SKM-1 (cell line): ENCODE data around the gene RDH8.

Source experiments
- DNase-seq: peaks from one replicate; lab custom pipeline; 2025; ENCODE audit not compliant: unreplicated experiment; lab: John Stamatoyannopoulos, UW

Gene RDH8

GRCh38 chr19:10013316-10013715, at the start of gene RDH8:
TSS of gene RDH8 (plus strand) at chr19:10013483. CDS start at chr19:10013498, 15 bp downstream.
- no peak for DNase-seq

DNA sequence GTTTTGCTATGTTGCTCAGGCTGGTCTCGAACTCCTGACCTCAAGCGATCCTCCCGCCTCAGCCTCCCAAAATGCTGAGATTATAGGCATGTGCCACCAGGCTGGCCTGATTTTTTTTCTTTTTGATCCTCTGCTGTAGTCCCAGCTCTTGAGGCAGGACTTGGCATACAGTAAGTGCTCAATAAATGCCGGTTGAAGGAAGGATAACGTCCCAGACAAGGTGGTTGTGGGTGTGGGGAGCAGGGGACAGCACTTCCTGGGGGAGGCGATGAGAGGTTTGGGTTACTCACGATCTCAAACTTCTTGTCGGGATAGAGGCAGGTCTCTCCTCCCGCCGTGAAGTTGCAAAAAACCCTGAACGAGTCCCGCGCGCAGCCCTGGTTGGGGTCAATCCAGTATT, 47.3 kb upstream of the RDH8 start:
- DNase-seq: no peak

DNA sequence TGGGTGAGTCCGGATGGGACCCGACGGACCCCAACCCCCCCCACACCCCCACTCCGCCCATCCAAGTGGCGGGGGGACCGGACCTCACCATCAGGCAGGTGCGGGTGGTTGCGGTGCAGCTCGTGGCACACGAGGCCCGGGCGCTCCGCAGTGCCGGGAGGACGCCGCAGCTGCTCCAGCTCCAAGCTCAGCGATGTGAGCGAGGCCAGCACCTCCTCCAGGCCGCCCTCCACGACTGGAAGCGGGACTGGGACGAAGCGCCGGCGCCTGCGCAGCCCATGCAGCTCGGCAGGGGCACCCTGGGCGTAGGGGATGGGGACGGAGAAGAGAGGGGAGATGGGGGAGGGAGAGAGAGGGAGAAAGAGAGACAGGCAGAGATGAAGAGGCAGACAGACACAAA, 46.8 kb upstream of the RDH8 start:
- DNase-seq: no peak

- no peak for DNase-seq
Observed at GRCh38 chr19:9967326-9967725, 46.0 kb upstream of the RDH8 start.

GRCh38 chr19:9968820-9969687, 44.2 kb upstream of the RDH8 start:
- no peak for DNase-seq

DNA sequence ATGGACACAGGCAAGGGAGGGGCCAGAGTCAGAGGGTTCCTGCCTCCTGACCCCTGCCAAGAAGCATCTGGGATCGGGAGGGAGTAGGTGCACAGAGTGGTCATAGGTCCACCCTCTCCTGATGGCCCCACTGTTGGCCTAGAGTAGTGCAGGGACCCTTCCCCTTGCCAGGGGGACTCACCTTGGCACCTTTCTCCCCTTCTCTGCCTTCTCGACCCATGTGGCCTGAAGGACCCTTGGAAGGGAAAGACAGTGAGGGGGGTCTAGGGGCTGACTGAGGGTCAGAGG, 43.7 kb upstream of the RDH8 start:
- no peak for DNase-seq

DNA sequence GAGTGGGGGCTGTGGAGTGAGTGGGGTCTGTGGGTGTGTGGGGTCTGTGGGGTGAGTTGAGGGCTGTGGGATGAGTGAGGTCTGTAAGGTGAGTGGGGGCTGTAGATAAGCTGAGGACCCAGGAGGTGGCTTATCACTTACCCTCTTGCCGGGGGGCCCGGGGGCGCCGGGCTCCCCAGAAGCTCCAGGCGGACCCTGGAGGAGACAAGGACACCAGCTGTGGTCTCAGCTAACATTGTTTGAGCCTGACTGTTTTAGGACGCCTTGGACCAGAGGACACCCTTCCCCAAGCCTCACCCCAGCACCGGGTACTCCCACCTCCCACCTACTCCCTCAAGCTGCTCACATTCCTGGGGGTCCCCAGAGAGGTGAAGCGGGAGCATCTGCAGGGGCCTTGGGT, 42.8 kb upstream of the RDH8 start:
- DNase-seq: no peak

DNA sequence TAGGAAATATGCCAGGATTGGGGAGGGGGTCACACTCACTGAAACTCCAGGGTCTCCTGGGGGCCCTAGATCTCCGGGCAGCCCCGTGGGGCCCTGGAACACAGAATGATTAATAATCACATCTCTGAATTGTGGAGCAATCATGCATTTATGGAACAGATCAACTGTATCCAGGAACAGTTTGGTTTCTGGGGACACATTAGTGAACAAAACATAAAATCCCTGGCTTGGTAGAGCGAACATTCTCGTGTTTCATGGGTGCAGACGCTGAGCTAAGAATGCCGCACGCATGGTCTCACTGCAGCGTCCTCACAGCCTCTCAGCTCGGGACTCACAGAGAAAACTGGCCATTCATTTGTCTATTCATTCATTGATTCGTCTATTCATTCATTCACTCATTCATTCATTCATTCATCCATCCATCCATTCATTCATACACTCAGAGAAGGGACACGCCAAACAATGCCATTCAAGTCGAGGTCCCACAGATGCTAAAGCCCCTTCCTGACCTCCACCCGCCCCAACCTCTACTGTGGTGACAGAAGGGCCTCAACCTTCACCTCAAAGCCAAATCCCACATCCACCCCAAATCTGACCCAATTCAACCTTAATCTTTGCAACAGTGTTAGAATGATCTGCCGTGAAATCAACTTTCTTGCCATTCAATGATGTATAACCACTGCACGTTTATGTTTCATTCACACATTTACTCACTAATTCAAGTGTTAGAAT, 42.0 kb upstream of the RDH8 start:
- no peak for DNase-seq

- no peak for DNase-seq
Observed at GRCh38 chr19:9972103-9972502, 41.2 kb upstream of the RDH8 start.

DNA sequence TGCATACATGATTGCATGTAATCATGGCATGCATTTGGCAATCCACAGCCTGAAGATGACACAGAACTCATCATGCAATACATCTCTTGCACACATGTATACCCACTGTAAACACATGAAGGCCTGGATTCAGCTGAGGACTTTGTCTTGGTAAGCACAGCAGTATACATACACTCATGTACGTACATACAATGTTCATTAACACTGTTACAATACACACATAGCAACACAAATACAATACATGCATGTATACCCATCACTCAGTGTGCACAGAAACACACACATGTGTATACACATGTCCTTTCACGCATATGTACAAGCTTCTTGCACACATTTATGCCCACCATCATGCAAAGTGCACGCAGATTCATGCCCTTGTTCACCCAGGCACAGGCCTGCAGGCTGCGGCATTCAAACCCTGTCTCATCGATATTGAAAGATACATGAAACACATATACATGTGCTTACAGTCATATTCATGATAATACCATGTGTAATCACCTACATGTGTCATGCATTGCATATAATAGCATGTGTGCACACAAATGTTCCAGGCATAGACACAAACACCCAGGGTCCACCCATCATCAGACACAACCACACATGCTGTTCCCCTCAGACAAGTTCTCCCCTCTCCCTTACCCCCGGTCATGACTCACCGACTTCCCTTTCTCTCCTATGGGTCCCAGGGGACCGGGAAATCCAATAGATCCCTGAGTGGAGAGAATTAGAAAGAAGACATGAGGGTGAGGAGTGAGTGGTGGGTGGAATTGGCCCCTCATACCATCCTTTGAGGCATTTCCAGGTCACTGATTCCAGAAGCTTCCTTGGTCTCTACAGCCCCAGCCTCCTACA, 31.6 kb upstream of the RDH8 start:
- no peak for DNase-seq

DNA sequence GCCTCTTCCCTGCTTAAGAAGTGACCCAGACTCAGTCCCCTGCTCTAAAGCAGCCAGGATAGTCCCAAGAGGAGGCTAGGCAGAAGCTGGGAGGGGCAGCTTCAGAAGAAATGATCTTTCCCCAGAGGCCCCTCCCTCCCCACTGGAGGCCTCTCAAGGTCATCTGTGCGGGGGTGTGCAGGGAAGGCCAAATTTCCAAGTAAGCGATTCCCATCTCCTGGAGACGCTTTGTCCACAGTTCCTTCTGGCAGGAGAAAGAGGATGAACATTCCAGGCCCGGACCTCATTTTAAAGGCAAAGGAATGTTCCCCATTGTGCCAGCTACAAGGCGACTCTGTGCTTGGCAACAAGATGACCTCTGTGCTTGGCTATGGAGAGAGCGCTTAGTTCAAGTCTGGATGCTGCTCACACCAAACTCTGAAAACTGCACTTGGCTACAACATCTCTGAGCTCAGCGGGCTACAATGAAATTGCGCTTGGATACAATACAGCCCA, 26.4 kb upstream of the RDH8 start:
- no peak for DNase-seq

- no peak for DNase-seq
Observed at GRCh38 chr19:9989504-9989903, 23.8 kb upstream of the RDH8 start.

DNA sequence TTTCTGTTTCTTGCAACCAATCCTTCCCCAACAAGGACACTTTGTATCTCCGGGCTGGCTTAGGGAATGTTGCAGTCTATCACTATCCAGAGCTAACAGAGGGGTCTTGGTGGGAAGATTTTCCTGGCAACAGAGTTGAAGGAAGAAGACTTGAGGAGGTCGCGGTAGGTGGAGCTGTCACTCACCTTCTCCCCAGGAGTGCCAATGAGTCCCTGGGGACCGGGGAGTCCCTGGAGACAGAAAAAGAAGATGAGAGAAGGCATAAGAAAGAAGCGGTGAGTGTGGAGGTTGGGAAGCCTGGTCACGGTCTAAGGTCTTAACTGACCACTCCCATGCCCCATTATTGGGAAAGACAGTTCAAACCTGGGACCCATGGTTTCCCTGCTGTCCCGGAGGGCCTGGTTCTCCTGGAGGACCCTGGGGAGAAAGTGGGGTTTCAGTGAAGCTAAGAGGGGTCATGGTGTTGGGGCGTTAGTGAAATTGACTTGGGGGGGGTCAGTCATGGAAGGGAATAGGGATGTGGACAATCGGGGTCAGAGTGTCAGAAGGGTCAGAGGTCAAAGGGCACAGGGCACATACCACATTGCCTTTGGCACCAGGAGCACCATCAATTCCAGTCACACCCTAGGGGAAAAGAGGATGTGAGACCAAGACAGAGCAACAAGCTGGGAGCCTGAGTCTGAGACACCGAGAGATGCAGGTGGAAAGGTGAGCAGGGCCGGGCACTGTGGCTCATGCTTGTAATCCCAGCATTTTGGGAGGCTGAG, 21.7 kb upstream of the RDH8 start:
- no peak for DNase-seq

DNA sequence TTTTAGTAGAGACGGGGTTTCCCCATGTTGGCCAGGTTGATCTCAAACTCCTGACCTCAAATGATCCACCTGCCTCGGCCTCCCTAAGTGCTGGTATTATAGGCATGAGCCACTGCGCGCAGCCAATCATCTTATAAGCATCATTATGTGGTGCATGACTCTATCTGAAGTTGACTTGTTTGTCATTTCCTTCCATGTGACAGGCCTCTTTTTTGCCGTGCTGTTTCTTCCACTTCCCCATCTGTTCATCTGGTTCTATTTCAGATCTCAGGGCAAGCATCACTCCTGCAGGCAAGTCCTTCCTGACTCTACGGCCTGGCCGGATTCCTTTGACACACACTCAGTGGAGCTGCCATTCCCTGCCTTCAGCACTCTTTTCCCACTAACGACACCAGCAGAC, 18.2 kb upstream of the RDH8 start:
- no peak for DNase-seq

GRCh38 chr19:9995999-9996398, 17.3 kb upstream of the RDH8 start:
- no peak for DNase-seq

- DNase-seq: no peak
Observed at GRCh38 chr19:9996541-9996940, 16.7 kb upstream of the RDH8 start.

GRCh38 chr19:10000171-10000826, 13.0 kb upstream of the RDH8 start:
- DNase-seq: peak; percentile 29

DNA sequence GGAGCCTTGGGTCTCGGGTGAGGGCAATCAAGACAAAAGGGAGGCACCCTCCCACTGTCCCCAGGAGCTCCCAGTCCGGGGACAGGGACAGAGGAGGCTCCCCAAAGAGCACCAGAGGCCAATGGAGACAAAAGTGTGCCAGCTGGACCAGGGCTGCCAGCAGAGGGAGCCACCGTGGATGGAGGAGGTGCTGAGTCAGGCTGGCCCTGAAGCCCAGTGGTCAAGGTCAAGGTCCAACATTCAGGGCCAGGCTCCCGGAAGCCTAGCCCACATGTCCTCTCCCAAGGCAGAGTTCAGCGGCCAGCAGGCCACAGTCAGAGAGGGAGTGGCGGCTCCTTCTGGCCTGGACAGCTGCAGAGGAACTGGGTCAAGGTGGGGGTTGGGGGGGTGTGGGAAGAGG, 11.4 kb upstream of the RDH8 start:
- no peak for DNase-seq

DNA sequence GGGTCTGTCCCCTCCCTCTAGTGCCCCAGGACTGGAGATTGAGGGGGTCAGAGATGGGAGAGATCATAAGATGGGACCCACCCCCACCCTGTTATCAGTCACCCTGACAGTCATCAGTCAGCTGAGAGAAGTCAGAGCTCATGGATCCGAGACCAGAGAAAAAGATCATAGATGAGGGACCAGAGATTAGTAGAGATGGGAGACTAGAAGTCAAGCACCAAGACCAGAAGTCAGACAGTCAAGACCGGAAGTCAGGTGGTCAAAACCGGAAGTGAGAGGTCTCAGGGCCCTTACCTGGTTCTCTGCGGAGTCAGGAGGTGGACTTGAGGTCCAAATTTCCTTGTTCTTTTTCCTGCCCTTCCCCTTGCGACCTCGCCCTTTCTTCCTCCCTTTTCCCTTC, 10.0 kb upstream of the RDH8 start:
- DNase-seq: no peak

DNA sequence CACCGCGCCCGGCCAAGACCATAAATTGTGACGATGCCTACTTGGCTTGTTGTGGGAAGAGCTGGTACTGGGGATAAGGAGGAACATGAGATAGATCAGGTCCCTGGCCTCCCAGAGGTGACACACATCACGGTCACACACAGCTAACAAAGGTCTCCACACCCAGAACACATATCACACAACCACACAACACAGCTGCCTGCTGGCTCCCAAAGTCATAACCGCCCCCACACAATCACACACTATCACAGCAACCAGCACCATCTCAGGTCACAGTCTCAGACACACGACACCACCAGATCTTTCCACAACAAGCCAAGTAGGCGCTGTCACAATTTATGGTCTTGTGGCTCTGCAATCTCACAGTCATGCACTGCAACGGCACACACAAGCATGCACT, 8.7 kb upstream of the RDH8 start:
- DNase-seq: no peak
